H1 (cell line): Measurements from ENCODE around the gene STK26. TPM values are rescaled to one million over a fixed set of nuclear protein-coding genes. Genes with fewer than 3 reads are reported as not detected.

Source experiments
- CTCF ChIA-PET: fragments of 300-600 bp; sonication (Branson Sonifier 250); formaldehyde crosslinking; loops from one replicate; lab custom pipeline; 2021; ENCODE audit not compliant: partially characterized antibody; lab: Charles Lee
- POLR2A ChIA-PET: fragments of 300-600 bp; sonication (Branson Sonifier 250); formaldehyde crosslinking; loops from one replicate; lab custom pipeline; 2021; ENCODE audit warnings: inconsistent platforms; ENCODE audit not compliant: partially characterized antibody; lab: Charles Lee
- DNase-seq, 2 experiments: peaks; one replicate each; pipeline versions ENCODE4 v3.0.0 to v3.0.0-alpha.2; 2010 to 2022; ENCODE audit warnings: low spot score in 2 of 2, low read depth in 1 of 2, mixed read lengths in 1 of 2
- FAIRE-seq: peaks from 2 replicates; lab custom pipeline; 2011; peaks lifted over from hg19 to GRCh38; lab: Jason Lieb, UNC
- H2AFZ ChIP-seq: 2 replicates; pipeline ENCODE4 v1.8.1; 2012; ENCODE audit warnings: low read length, inconsistent platforms
- H2AK5ac ChIP-seq: 2 replicates; pipeline ENCODE4 v1.6.1; 2013; ENCODE audit warnings: low read depth, low read length
- H2BK120ac ChIP-seq: replicated peaks from 2 replicates; pipeline ENCODE3; 2013; ENCODE audit warnings: low read depth, low read length, inconsistent platforms
- H2BK12ac ChIP-seq: 2 replicates; pipeline ENCODE4 v1.6.1; 2013; ENCODE audit warnings: low read depth, low read length
- H2BK15ac ChIP-seq: 2 replicates; pipeline ENCODE4 v1.6.1; 2013; ENCODE audit warnings: low read length
- H2BK20ac ChIP-seq: 2 replicates; pipeline ENCODE4 v1.6.1; 2013; ENCODE audit warnings: low read length
- H2BK5ac ChIP-seq: 2 replicates; pipeline ENCODE4 v1.6.1; 2013; ENCODE audit warnings: low read depth, low read length
- H3K14ac ChIP-seq: 2 replicates; pipeline ENCODE4 v1.6.1; 2013; ENCODE audit warnings: inconsistent platforms; ENCODE audit not compliant: insufficient read length
- H3K18ac ChIP-seq: 2 replicates; pipeline ENCODE4 v1.6.1; 2013; ENCODE audit warnings: low read length; ENCODE audit errors: extremely low read depth
- H3K23ac ChIP-seq: 2 replicates; pipeline ENCODE4 v1.6.1; 2013; ENCODE audit warnings: inconsistent platforms; ENCODE audit not compliant: insufficient read length
- H3K23me2 ChIP-seq: 2 replicates; pipeline ENCODE4 v1.6.1; 2013; ENCODE audit warnings: low read depth, low read length
- H3K27ac ChIP-seq: 2 replicates; pipeline ENCODE4 v1.6.1; 2011; ENCODE audit warnings: low read depth, low read length, inconsistent platforms
- H3K27me3 ChIP-seq, 4 experiments: replicated peaks in 1 of 4; 1 replicate in 1 of 4; 2 replicates in 3 of 4; pipeline versions ENCODE4 v1.6.1 to v1.8.1; 2011 to 2013; ENCODE audit warnings: low read length in 3 of 4, mild to moderate bottlenecking in 3 of 4, inconsistent platforms in 2 of 4, mixed read lengths in 2 of 4, moderate library complexity in 1 of 4; ENCODE audit not compliant: control insufficient read depth in 3 of 4, insufficient read depth in 3 of 4; ENCODE audit errors: extremely low read depth in 1 of 4
- H3K36me3 ChIP-seq, 4 experiments: 2 replicates each; pipeline versions ENCODE4 v1.6.1 to v1.8.1; 2011 to 2013; ENCODE audit warnings: mild to moderate bottlenecking in 4 of 4, low read length in 3 of 4, moderate library complexity in 2 of 4, control low read depth in 1 of 4, inconsistent platforms in 1 of 4; ENCODE audit not compliant: insufficient read depth in 4 of 4, control insufficient read depth in 2 of 4
- H3K4ac ChIP-seq: replicated peaks from 2 replicates; pipeline ENCODE3; 2013; ENCODE audit warnings: low read length, low read depth, mixed read lengths, inconsistent platforms; ENCODE audit not compliant: insufficient read length
- H3K4me1 ChIP-seq, 4 experiments: replicated peaks in 1 of 4; 1 replicate in 1 of 4; 2 replicates in 3 of 4; pipeline versions ENCODE4 v1.6.1 to v1.8.1; 2011 to 2013; ENCODE audit warnings: low read length in 3 of 4, inconsistent platforms in 2 of 4, mixed read lengths in 1 of 4; ENCODE audit not compliant: insufficient read depth in 4 of 4, control insufficient read depth in 3 of 4
- H3K4me2 ChIP-seq, 2 experiments: 2 replicates each; pipeline versions ENCODE4 v1.6.1 to v1.8.1; 2011 to 2013; ENCODE audit warnings: low read depth in 2 of 2, low read length in 2 of 2, control low read depth in 1 of 2, inconsistent platforms in 1 of 2, mild to moderate bottlenecking in 1 of 2; ENCODE audit not compliant: insufficient read depth in 1 of 2
- H3K4me3 ChIP-seq, 4 experiments: fragments of 200-600, 300-600 bp in 1 of 4; sonication (generic), shearing (Covaris generic), sonication (Bioruptor Twin) in 1 of 4; 2 replicates each; pipeline versions ENCODE4 v1.5.1 to v1.8.1; 2011 to 2016; ENCODE audit warnings: low read length in 4 of 4, low read depth in 3 of 4, control low read depth in 2 of 4, inconsistent platforms in 2 of 4, mild to moderate bottlenecking in 2 of 4, mixed read lengths in 1 of 4, moderate library complexity in 1 of 4; ENCODE audit not compliant: insufficient read depth in 2 of 4; ENCODE audit errors: extremely low read depth in 1 of 4
- H3K56ac ChIP-seq: replicated peaks from 2 replicates; pipeline ENCODE3; 2013; ENCODE audit warnings: low read depth, mild to moderate bottlenecking, mixed read lengths, low read length, inconsistent platforms; ENCODE audit not compliant: insufficient read length
- H3K79me1 ChIP-seq: 2 replicates; pipeline ENCODE4 v1.6.1; 2013; ENCODE audit warnings: low read depth, low read length, control low read depth
- H3K79me2 ChIP-seq, 2 experiments: 2 replicates each; pipeline versions ENCODE4 v1.6.1 to v1.8.1; 2012 to 2013; ENCODE audit warnings: low read length in 2 of 2, mild to moderate bottlenecking in 2 of 2, inconsistent platforms in 1 of 2; ENCODE audit not compliant: insufficient read depth in 2 of 2, control insufficient read depth in 1 of 2
- H3K9ac ChIP-seq, 4 experiments: replicated peaks in 1 of 4; 1 replicate in 1 of 4; 2 replicates in 3 of 4; pipeline versions ENCODE4 v1.6.1 to v1.8.1; 2011 to 2013; ENCODE audit warnings: low read depth in 3 of 4, low read length in 3 of 4, control low read depth in 2 of 4, mild to moderate bottlenecking in 2 of 4, moderate library complexity in 2 of 4, inconsistent platforms in 1 of 4; ENCODE audit errors: extremely low read depth in 1 of 4
- H3K9me3 ChIP-seq, 2 experiments: 2 replicates each; pipeline versions ENCODE4 v1.6.1 to v1.8.1; 2012 to 2013; ENCODE audit warnings: mild to moderate bottlenecking in 2 of 2, moderate library complexity in 2 of 2, control low read depth in 1 of 2, inconsistent platforms in 1 of 2, low read depth in 1 of 2, low read length in 1 of 2, mixed read lengths in 1 of 2; ENCODE audit not compliant: insufficient read depth in 2 of 2
- H4K20me1 ChIP-seq, 2 experiments: replicated peaks in 1 of 2; 2 replicates each; pipeline versions ENCODE3 to v1.8.1; 2011 to 2013; ENCODE audit warnings: inconsistent platforms in 2 of 2, low read length in 2 of 2, mild to moderate bottlenecking in 1 of 2; ENCODE audit not compliant: insufficient read depth in 2 of 2, control insufficient read depth in 1 of 2
- H4K5ac ChIP-seq: 2 replicates; pipeline ENCODE4 v1.6.1; 2013; ENCODE audit warnings: low read length, low read depth, mixed read lengths, inconsistent platforms; ENCODE audit not compliant: insufficient read length
- H4K8ac ChIP-seq: 2 replicates; pipeline ENCODE4 v1.8.0; 2013; ENCODE audit warnings: mild to moderate bottlenecking, moderate library complexity, low read length, inconsistent platforms; ENCODE audit not compliant: insufficient read depth; ENCODE audit errors: extremely low read depth
- H4K91ac ChIP-seq: replicated peaks from 2 replicates; pipeline ENCODE3; 2013; ENCODE audit warnings: low read length, mixed read lengths, inconsistent platforms; ENCODE audit not compliant: insufficient read length
- ASH2L ChIP-seq: fragments of 200-600, 300-600 bp; sonication (generic); IDR thresholded peaks from one replicate; pipeline ENCODE4 v1.7.1; 2017; ENCODE audit warnings: low read length
- BACH1 ChIP-seq: IDR thresholded peaks from 2 replicates; pipeline ENCODE4 v1.6.1; 2012; ENCODE audit warnings: low read length, improper control_type of control experiment
- BRCA1 ChIP-seq: IDR thresholded peaks from 2 replicates; pipeline ENCODE4 v1.6.1; 2012; ENCODE audit warnings: low read depth, low read length, improper control_type of control experiment
- GABPA ChIP-seq: IDR thresholded peaks from 2 replicates; pipeline ENCODE4 v1.6.1; 2011; ENCODE audit warnings: mild to moderate bottlenecking, low read length, moderate library complexity, borderline replicate concordance; ENCODE audit not compliant: insufficient read depth
- GTF2F1 ChIP-seq: IDR thresholded peaks from 2 replicates; pipeline ENCODE4 v1.6.1; 2012; ENCODE audit warnings: low read depth, low read length, improper control_type of control experiment, borderline replicate concordance
- HDAC6 ChIP-seq: IDR thresholded peaks from one replicate; pipeline ENCODE4 v1.7.1; 2012; ENCODE audit warnings: low read depth, mild to moderate bottlenecking, inconsistent platforms, low read length, moderate library complexity
- NANOG ChIP-seq: IDR thresholded peaks from 2 replicates; pipeline ENCODE4 v1.6.1; 2011; ENCODE audit warnings: low read length, low read depth, mild to moderate bottlenecking, inconsistent platforms; ENCODE audit not compliant: insufficient read depth, poor library complexity, severe bottlenecking
- POLR2A ChIP-seq, 2 experiments: IDR thresholded peaks; 1 replicate in 1 of 2; 2 replicates in 1 of 2; pipeline ENCODE4 v1.6.1; 2011; ENCODE audit warnings: low read depth in 2 of 2, low read length in 2 of 2, mild to moderate bottlenecking in 2 of 2; ENCODE audit errors: control extremely low read depth in 1 of 2
- RBBP5 ChIP-seq: IDR thresholded peaks from 2 replicates; pipeline ENCODE4 v1.7.1; 2012; ENCODE audit warnings: low read depth, mild to moderate bottlenecking, inconsistent platforms, low read length, moderate library complexity, borderline replicate concordance
- RXRA ChIP-seq: IDR thresholded peaks from 2 replicates; pipeline ENCODE4 v1.6.1; 2011; ENCODE audit warnings: low read depth, mild to moderate bottlenecking, low read length, moderate library complexity; ENCODE audit not compliant: insufficient read depth
- WGBS, 2 experiments: shearing (Covaris generic) in 1 of 2; methylation state at CpG; one replicate each; pipeline versions ENCODE4 v1.1.6 to v1.1.7; 2013 to 2015; ENCODE audit warnings: low lambda C conversion rate in 2 of 2, mixed read lengths in 2 of 2, inconsistent platforms in 1 of 2, low coverage in 1 of 2, missing lambda C conversion rate in 1 of 2; ENCODE audit not compliant: insufficient replicate concordance in 2 of 2, insufficient coverage in 1 of 2, insufficient read length in 1 of 2; ENCODE audit errors: extremely low coverage in 1 of 2, missing lambda C conversion rate in 1 of 2; 5-methylcytosine and 5-hydroxymethylcytosine counted together
- polyA plus RNA-seq, 7 experiments: library from polyadenylated mRNA; depleted of rRNA in 3 of 7; stranded (reverse) in 5 of 7; unstranded in 2 of 7; fragments of >200 nt in 5 of 7; fragments of 200-250 nt in 2 of 7; gene quantifications; 1 replicate in 5 of 7; 2 replicates in 1 of 7; 4 replicates in 1 of 7; pipeline versions ENCODE4 v1.2.1 to v1.2.3, GENCODE V29; 2011 to 2013; ENCODE audit warnings: missing spikeins in 2 of 7, mixed read lengths in 2 of 7
- total RNA-seq: library from RNA; stranded (reverse); fragmentation: NEBNext Ultra II Directional; extraction: Animal tissue kit (Norgen Biotek cat#: 25700); gene quantifications from 2 replicates; pipeline ENCODE4 v1.2.1, GENCODE V29; 2021
- TF ChIP-seq, protein P1 (sequence below): IDR thresholded peaks from 2 replicates; pipeline ENCODE4 v1.6.1; 2011; ENCODE audit warnings: low read length, improper control_type of control experiment

STK26 gene
- total and polyA plus RNA-seq, 2 of the 8 experiments (the other 6 are each of a cell fraction or from before 2014, with no cell fraction given): 24.2 to 98.2 TPM

- H3K4me3 ChIP-seq: no peak overlapping the region
- POLR2A ChIA-PET: no interaction called here
- no peaks in the 10 kb centered on the region for H3K79me2 ChIP-seq
- CTCF ChIA-PET: no interaction called here
- no peak overlapping the region for H2BK15ac ChIP-seq
- H3K4ac ChIP-seq: no peak overlapping the region
- H3K27ac ChIP-seq: no peak overlapping the region
- no peaks in the 10 kb centered on the region for H3K79me1 ChIP-seq
- no peak overlapping the region for H4K91ac ChIP-seq
- H2BK12ac ChIP-seq: no peak overlapping the region
- H3K4me1 ChIP-seq: 0 out of 7 replicates have a peak, but pooled peaks cover 0 to 2% (median 0%) of the 10 kb centered on the region in 4 experiments
- no peaks in the 10 kb centered on the region for H3K23me2 ChIP-seq
- H3K23ac ChIP-seq: no peak overlapping the region
- no peak overlapping the region for H2BK120ac ChIP-seq
- no peak overlapping the region for H2BK20ac ChIP-seq
- H3K18ac ChIP-seq: no peak overlapping the region
- no peak overlapping the region for H4K8ac ChIP-seq
- FAIRE-seq (no peak), DNase-seq (no peak)
- H3K9me3 ChIP-seq: no peaks in the 10 kb centered on the region
- H4K20me1 ChIP-seq: no peaks in the 10 kb centered on the region
- no peak overlapping the region for H2AK5ac ChIP-seq
- WGBS, 2 experiments: 90% methylated on average over 1 of the region's 2 CpGs; no CpG with 5 or more reads in 1 of the 2 experiments
- no peaks in the 10 kb centered on the region for H3K36me3 ChIP-seq
- no peaks in the 10 kb centered on the region for H3K27me3 ChIP-seq
- no peak overlapping the region for H3K14ac ChIP-seq
- no peak overlapping the region for H3K4me2 ChIP-seq
- H4K5ac ChIP-seq: no peak overlapping the region
- no peak overlapping the region for H3K9ac ChIP-seq
- no peak overlapping the region for H3K56ac ChIP-seq
- H2BK5ac ChIP-seq: no peak overlapping the region
- H2AFZ ChIP-seq: no peak overlapping the region
- no peak for TF ChIP-seq BRCA1
- TF ChIP-seq POLR2A (IDR thresholded peaks at IDR 0.05; ENCODE audit: control extremely low read depth in 1 of 2, low read depth in 2 of 2, low read length in 2 of 2): no peak
- no peak for TF ChIP-seq RXRA
- no peak for TF ChIP-seq ASH2L
- no peak for TF ChIP-seq GABPA
- TF ChIP-seq GTF2F1: no peak
- no peak for TF ChIP-seq NANOG
- TF ChIP-seq, protein P1, sequence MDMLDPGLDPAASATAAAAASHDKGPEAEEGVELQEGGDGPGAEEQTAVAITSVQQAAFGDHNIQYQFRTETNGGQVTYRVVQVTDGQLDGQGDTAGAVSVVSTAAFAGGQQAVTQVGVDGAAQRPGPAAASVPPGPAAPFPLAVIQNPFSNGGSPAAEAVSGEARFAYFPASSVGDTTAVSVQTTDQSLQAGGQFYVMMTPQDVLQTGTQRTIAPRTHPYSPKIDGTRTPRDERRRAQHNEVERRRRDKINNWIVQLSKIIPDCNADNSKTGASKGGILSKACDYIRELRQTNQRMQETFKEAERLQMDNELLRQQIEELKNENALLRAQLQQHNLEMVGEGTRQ: no peak
- no peak for TF ChIP-seq BACH1
- TF ChIP-seq RBBP5: no peak
- no peak for TF ChIP-seq HDAC6
Observed at GRCh38 chrX:132016628-132017430, 6.3 kb upstream of the STK26 start.
